Heart left ventricle (tissue), 13 donors: ENCODE measurements around the gene OCLN.
"Not testable (repeated sequence)": the region's sequence is repeated elsewhere in the genome, so short reads cannot be mapped to it uniquely, and the experiment has no call there.

Experiments
- CTCF ChIP-seq, 12 donors: fragments of 200-600 bp; sonication (generic) in 4 of 12; IDR thresholded peaks; one replicate each; pipeline versions ENCODE4 v1.5.0 to v1.8.0; 2018 to 2022; ENCODE audit warnings: antibody characterized with exemption in 12 of 12, mild to moderate bottlenecking in 5 of 12
- POLR2A ChIP-seq, 2 donors: fragments of 450-650 bp; IDR thresholded peaks; one replicate each; pipeline ENCODE4 v1.6.1; 2017; ENCODE audit warnings: antibody characterized with exemption in 2 of 2, mild to moderate bottlenecking in 2 of 2, moderate library complexity in 2 of 2
- donor health status: ischemic (EF 13 %, LVEDD 7.1; RV severe dilation, severe dysfunction).
- donor health status: DM: no; HTN: yes; CAD: no.
- donor health status: DM: no; HTN: no; CAD: no.
- donor health status: ischemic (EF 25% LVEDD 6.9; RV normal size, moderate dysfunction).
- donor health status: ischemic (EF 25% LVEDD 5.7; RV mildly dilated, moderate dysfunction).
- donor health status: ischemic (EF 35%, LVEDD 5.7; RV mildly dilated, moderate dysfunction).
- donor health status: nonischemic (EF 11% LVEDD 7.7; RV severe dilation, severe dysfunction).
- donor health status: DM: yes; HTN: yes; CAD: no.
- donor health status: PGD.
- donor health status: ischemic (EF 29% LVEDD 5.4; RV normal size, mild dysfunction).
- donor health status: nonischemic (EF 23%, LVEDD 6.1; RV moderate dilation, normal function).

- not testable (repeated sequence) for TF ChIP-seq CTCF, POLR2A (IDR thresholded peaks at IDR 0.05)
Observed at GRCh38 chr5:69455428-69455988, 37.1 kb upstream of the OCLN start.
